Activated naive CD4-positive, alpha-beta T cell (primary cell): ENCODE measurements around the gene KCNE2.
"Not testable (repeated sequence)": the region's sequence is repeated elsewhere in the genome, so short reads cannot be mapped to it uniquely, and the experiment has no call there.

Experiments
- DNase-seq, 4 experiments: peaks; one replicate each; lab custom pipeline; 2025; lab: John Stamatoyannopoulos, UW

The KCNE2 gene

DNA sequence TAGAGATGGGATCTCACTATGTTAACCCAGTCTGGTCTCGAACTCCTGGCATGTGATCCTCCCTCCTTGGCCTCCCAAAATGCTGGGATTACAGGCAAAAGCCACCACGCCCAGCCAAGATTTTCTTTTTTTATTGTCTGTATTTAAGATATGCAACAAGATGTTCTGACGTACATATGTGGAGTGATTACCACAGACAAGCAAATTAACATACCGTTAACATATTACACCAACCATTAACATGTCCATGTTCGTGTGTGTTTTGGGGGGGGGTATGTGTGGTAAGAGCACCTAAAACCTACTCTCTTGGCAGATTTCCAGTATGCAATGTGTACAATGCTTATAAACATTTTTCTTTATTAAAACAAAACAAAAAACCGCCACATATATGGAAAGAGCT lies 10.6 kb upstream of the KCNE2 start:
- DNase-seq = no peak

DNA sequence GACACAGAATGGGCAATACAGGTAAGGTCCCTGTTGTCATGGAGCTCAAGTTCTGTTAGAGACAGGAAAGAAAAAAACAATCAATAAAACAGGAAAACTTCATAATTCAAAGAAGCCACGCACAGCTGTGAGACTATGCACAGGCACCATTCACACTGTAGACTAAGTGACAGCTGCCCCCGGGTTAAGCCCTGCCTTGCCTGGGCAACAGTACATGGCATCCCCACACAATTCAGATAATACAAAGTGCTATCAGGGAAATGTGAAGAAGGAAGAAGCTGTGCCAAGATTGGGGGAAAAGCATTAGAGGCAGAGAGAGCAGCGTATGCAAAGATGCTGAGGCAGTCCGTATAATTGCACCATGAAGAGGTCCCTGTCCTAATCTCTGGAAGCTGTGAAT lies 9.0 kb upstream of the KCNE2 start:
- no peak for DNase-seq

DNA sequence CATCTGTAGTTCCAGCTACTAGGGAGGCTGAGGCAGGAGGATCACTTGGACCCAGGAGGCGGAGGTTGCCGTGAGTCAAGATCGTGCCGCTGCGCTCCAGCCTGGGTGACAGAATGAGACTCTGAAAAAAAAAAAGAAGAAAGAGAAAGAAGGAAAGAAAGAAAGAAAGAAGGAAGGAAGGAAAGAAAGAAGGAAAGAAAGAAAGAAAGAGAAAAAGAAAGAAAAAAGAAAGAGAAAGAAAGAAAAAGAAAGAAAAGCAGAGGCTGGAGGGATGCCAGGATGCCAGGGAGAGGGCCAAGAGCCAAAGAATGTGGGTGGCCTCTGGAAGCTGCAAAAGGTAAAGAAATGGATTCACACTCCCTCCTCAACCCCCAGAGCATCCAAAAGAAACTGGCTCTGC lies 8.2 kb upstream of the KCNE2 start:
- DNase-seq = no peak

DNA sequence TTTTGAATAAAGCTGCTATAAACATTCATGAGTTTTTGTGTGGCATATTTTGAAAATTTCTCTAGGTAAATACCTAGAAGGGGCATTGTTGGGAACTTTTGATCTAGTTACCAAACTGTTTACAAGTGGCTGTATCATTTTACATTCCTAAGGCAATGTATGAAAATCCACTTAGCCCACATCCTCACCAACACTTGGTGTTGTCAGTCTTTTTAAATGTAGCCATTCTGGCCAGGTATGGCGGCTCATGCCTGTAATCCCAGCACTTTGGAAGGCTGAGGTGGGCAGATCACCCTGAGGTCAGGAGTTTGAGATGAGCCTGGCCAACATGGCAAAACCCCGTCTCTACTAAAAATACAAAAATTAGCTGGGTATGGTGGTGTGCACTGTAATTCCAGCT lies 5.9 kb upstream of the KCNE2 start:
- no peak for DNase-seq

DNA sequence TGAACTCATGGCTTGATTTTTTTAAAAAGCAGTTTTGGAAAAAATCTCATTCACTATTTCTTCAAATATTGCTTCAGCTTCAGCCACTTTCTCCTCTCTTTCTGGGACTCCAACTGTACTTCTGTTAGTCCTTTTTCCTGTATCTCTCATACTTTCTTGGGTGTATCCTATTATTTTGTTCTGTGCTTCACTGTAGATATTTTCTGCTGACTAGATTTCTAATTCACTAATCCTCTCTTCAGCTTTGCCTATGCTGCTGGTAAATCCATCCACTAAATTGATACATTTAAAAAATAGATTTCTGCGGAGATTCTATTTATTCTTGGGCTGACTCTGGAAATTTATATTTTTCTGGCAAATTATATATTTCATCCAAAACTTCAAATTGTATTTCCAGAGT lies 4.9 kb upstream of the KCNE2 start:
- DNase-seq = no peak

DNA sequence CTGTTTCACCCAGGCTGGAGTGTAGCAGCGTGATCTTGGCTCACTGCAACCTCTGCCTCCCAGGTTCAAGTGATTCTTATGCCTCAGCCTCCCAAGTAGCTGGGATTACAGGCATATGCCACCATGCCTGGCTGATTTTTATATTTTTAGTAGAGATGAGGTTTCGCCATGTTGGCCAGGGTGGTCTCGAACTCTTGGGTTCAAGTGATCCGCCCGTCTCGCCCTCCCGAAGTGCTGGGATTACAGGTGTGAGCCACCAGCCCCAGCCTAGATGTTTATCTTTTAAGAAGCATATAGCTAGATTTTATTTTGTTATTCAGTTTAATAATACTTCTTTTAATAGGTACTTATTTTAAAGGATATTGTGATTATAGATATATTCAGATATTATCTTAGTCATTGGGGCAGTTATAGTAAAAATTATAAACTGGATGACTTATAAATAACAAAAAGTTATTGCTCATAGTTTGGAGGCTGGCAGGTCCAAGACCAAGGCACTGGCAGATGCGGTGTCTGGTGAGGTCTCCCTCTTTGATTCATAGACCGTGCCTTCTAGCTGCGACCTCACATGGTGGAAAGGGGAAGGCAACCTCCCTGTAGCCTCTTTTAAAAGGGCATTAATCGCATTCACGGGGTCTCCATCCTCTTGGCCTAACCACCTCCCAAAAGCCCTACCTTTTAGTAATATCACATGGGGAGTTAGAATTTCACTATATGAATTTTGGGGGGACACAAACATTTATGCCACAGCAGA lies 3.1 kb upstream of the KCNE2 start:
- DNase-seq = no peak

DNA sequence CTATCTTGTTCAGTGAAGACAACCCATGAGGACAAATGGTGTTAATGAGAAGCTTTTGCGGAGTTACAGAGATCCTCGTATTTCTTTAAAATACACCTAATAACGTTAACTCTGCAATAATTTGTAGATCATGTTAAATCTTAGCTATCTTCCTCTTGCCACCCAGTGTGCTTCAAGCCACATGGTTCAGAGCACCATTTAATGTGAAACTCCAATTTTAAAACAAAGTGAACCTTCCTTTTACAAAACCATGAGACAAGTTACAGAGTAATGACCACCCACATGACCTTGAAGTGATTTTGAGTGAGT lies 1.7 kb upstream of the KCNE2 start:
- DNase-seq = no peak

DNA sequence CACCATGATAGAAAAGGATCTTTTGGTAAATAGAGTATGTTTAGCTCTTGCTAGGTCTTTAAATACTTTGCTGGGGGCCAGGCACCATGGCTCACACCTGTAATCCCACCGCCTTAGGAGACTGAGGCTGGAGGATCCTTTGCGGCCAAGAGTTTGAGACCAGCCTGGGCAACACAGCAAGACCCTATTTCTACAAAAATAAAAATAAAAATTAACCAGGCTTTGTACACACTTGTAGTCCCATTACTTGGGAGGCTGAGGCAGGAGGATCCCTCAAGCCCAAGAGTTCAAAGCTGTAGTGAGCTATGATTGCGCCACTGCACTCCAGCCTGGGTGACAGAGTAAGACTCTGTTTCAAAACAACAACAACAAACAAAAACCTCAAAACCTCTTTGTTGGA lies 1.1 kb upstream of the KCNE2 start:
- DNase-seq = no peak

DNA sequence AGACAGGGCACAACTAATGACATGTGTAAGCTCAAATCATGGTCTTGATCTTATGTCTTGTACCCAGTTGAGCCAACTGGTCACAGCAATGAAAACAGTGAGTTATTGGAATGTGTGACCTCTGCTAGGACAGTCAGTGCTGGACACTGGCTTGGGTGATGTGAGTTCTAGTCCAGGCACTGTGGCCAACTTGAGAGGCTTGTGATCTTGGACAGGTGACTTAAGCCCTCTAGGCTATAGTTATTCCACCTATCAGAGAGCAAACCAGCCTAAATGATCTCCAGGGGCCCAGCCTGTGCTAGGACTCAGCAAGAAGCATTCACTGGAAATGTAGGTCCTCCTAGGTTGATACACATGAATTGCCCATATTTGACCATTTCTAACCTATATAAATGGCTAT lies 1.1 kb downstream of the KCNE2 start:
- DNase-seq = no peak

DNA sequence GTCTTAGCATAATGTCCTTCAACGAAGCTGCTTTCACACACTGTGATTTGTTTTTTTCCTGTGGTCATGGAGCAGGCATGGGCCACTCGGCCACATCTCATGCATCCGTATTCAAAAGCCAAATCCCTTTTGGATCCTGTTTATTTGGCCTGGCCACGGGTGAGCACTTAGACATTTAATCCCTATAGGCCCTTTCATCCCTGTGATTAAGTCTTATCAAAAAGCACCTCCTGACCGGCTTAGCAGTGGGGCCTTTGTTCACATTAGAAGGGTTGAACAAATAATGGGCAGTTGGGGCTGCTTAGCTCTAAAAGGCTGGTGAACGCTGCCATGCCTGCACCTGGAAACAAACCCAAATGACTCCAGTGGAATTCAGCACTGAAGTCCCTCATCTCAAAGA lies 2.0 kb downstream of the KCNE2 start:
- DNase-seq = no peak

DNA sequence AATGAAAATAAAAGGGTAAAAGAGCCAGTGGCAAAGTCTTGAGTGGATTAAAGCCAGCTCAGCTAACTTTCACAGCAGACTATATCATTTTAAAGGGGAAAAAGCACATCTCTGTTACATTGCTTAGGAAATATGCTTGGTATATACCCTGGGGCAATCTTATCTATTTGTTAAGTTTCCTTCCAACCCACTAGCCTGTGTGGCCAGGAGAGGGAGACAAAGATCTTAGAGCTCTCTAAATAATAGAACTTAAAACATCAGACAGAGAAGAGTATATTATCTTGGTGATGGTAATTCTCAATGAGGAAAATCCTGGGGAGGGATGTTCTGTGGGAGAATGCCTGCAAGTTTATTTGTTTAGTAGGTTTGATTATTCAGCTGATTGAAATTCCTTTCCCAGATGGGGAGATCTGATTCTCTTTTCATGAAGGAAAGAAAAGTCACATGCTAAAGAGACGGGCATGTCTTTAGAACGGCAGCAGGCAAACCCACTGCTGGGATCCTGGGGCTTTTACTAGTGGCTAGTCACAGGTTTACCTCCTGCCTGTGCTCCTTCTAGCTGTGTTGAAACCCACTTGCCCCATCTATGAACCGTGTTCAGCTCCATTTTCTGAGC lies 3.6 kb downstream of the KCNE2 start:
- no peak for DNase-seq

DNA sequence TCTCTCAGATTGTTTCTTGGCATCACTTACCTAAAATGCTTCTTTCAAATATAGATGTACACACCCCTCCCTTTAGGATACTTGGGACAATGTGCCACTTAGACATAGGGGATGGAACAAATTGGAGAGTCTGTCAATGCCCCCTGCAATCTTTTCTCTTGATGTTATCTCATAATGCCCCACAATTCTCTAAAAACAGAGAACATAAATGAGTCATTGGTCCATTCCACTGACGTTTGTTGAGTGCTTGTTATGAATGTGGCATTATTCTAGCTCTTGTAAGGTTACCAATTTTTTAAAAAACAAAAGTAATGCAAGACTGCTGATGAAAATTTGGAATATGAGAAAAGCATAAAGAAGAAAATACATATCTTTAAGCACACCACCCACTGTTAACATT lies 5.9 kb downstream of the KCNE2 start:
- DNase-seq = no peak

DNA sequence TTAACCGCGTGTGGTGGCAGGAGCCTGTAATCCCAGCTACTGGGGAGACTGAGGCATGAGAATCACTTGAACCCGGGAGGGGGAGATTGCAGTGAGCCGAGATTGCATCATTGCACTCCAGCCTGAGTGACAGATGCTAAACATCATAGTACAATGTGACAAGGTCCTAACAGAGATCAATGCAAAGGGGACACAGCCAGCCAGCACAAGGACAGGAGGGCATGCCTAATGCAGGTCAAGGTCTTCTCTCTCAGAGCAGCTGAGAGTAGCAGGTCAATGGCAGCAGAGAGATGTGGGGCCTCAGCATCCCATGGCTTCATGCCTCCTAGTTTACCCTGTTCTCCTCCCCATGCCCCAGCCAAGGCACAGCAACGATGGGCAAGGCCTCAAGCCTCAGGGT lies 8.5 kb downstream of the KCNE2 start:
- no peak for DNase-seq

DNA sequence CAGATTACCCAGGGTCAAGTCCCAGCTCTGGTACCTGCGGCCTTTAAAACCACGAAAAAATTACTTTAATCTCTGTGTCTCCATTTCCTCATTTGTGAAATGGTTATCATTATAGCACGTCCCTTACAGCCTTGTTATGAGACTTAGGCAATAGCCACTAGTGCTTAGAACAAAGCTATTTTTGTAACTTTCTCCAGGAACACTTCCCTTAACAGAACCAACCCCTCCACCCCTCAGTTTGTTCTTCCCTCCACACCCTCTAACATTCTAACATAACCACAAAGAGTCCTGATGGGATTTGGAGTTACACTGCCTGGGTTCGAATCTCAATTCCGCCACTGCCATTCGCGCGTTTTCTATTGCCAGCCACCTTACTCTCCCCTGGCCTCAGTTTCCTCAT lies 10.7 kb downstream of the KCNE2 start:
- not testable (repeated sequence) for DNase-seq

DNA sequence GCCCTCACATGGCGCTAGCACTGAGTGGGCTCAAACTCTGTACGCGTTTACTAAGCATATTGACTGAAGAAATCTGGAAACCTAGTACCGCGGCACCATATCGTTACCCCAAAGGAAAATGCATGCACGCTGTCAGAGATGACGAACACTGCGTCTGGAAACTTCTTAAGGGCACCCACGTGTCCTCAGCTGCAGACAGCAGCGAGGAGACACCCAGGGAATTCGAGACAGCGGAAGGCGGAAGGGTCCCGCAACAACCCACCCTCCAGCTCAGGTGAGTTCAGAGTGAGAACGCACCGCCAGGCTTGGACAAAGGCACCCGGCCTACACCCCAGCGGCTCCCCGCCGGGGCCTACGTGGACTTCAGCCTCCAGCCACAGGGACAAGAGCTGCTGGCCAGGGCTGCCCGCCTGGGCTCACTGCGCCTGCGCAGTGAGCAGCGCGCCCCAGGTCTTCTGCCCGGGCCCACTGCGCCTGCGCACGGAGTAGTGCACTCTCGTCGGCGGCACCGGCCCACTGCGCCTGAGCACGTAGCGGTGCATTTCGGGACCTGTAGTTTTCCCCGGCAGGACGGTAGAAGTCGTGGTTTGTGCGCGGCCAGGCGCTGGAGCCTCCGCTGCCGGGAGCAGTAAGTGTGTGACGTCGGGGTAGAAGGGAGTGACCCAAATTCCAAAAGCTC lies 11.3 kb downstream of the KCNE2 start, which contains the start of gene SMIM11:
Gene SMIM11 (plus strand): TSS at position 568 of the 679 bp plus-strand sequence. CDS start 3,998 bp downstream, outside the sequence.
- DNase-seq = not testable (repeated sequence)

DNA sequence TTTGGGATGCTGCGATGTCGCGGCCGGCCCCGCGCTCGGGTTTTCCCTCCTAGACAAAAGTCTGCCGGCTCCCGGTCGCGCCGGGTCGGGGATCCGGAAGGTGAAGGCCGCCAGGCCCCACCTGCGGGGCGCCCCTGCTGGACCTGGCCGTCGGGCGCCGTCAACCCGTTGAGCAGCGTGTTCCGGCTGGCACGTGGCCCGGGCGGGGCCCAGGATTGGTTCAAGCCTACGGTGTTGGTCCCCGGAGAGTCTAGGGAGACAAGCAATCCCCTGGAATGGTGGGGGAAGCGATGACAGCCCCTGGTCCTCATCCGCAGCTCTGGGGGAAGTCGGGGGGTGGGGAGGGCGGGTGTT lies 11.8 kb downstream of the KCNE2 start:
- not testable (repeated sequence) for DNase-seq

DNA sequence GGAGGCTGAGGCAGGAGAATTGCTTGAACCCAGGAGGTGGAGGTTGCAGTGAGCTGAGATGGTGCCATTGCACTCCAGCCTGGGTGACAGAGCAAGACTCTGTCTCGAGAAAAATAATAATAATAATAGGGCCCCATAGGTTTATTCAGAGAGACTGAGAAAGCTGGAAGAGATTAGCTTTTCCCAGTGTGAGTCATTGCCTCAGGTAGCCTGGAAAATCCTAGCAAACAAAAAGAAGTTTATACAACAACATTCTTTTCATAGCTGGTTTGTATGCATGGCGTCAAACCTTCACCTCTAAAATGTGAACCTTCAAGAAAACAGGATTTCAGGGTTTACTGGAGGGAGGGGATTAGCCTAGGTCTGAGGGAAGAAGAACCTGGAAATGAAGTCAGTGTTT lies 19.3 kb downstream of the KCNE2 start:
- not testable (repeated sequence) for DNase-seq

DNA sequence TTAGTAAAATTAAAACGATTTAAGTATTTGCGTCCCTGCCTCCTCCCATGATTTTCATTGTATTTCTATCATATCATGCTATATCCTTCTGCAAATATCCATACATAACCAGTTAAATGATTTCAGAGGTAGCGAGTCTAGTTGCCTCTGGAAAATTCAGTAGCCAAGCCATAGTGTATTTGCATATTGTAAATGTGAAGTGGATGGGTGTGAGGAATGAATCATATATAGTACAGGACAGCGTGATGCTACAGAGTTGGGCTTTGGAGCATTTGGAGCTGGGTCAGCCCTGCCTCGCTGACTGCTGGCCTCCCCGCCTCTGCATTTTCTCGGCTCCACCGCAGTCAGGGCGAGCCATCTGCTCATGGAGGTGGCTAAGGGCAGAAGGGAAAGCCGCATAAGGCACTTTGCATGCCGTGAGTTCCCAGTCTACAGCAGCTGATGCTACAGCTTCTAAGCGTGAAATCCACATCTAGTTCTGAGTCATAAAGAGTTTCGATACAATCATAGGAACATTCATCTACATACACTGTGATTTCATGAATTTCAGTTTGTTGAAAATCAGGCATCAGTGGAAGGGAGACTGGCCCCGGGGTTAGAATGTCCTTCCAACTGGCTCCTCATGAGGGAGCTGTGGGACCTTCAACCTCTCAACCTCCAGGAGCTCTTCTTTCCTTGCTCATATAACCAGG lies 20.1 kb downstream of the KCNE2 start:
- DNase-seq = not testable (repeated sequence)

DNA sequence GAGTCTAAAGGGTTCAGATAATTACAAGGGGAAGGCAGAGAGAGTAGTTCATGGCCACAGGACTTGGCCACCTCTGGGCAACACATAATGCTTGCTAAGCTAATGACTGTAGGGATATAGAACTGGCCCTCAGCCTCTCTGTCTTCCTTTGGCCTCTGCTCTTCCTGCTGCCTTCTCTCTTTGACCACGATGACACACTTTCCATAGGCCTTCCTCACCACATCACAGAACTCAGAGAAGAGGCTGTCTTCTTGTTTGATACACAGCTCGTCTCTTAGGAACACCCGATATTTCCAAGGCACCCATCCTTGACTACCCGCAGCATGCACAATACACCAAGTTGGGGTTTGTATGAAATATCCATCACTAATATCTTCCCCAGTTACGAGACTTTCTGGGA lies 36.7 kb downstream of the KCNE2 start:
- not testable (repeated sequence) for DNase-seq

DNA sequence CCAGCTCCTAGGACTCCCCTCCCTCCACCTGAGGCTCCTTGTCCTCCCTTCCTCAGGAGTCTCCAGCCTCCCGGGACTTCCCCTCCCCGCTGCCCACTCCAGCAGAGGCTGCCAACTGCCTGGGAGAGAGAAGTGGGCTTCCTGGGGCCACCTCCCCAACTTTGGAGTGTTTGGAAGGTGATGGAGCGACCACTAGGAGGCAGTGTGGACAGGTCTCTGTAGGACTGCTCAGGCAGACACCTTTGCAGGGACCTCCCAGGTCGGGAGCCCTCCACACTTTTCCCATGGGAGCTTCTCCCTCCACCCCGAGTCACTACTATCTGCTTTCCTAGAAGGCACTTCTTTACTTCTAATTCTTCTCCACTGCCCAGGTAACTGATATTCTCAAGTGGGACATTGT lies 40.9 kb downstream of the KCNE2 start:
- DNase-seq = not testable (repeated sequence)

DNA sequence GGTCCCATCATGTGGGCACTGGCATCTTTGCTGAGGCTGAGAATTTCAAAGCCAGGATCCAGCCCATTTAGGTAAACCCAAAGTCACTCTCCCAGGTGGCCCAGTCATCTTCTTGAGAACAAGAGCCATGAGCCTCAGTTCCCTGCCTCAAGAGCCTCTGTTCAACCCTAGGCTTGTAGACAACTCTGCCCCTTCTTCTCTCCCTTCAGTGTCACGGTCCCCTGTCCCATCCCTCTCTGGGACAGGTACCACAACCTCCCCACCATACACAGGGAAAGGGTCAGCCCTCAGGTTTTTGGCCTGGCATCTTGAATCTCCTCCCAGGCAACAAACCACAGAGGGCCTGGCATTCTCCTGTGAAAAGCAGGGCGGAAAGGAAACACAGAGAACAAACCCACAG lies 41.9 kb downstream of the KCNE2 start:
- not testable (repeated sequence) for DNase-seq

DNA sequence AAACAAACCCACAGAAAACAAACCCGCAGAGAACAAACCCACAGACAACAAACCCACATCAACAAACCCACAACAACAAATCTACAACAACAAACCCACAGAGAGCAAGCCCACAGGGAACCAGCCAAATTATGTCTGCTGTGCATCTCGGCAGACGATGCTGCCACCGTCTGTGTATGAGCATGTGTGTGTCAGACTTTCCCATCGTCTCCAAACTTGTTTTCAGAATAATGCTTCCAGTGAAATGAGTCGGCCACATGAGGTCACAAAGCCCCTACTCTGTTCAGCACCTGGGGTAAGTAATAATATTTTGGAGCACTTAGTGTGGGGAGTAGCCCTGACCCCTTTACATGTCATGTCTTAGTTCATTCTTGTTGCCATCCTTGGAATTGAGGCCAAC lies 42.3 kb downstream of the KCNE2 start:
- not testable (repeated sequence) for DNase-seq

DNA sequence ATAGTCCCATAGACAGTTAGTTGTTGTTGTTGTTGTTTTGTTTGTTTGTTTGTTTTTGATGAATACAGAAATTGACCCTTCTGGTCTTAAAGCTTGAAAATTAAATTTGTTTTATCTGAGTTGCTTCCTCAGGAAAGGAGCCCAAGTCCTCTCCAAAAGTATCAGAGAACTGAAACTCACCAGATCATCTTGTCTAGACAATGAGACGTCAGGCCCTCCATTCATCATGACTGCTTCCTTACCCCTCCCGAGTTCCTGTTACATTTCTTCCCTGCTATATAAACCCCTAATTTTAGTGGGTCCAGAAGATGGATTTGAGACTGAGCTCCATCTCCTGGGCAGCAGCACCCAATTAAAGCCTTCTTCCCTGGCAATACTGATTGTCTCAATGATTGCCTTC lies 42.9 kb downstream of the KCNE2 start:
- not testable (repeated sequence) for DNase-seq
